Urothelium cell line (cell line): Measurements from ENCODE around the gene GGCT.

Experiments used
- DNase-seq: peaks from one replicate; pipeline ENCODE4 v3.0.0; 2011; ENCODE audit warnings: low spot score, mixed read lengths
- FAIRE-seq: peaks from 2 replicates; lab custom pipeline; 2011; peaks lifted over from hg19 to GRCh38; lab: Jason Lieb, UNC

Gene GGCT

GRCh38 chr7:30479202-30480120, 25.2 kb downstream of the GGCT start:
- no peak for DNase-seq
- no peak for FAIRE-seq

GRCh38 chr7:30478349-30479201, 26.1 kb downstream of the GGCT start, which contains the start of gene NOD1:
TSS of gene NOD1 (minus strand) at chr7:30478784. CDS start at chr7:30456921, 21,863 bp downstream.
- DNase-seq (peak; percentile 94), FAIRE-seq (peak; percentile 9)

GRCh38 chr7:30476459-30477145, 28.0 kb downstream of the GGCT start:
- DNase-seq = no peak
- no peak for FAIRE-seq

GRCh38 chr7:30475580-30475979, 29.0 kb downstream of the GGCT start:
- FAIRE-seq = no peak
- DNase-seq = no peak

GRCh38 chr7:30474893-30475292, 29.7 kb downstream of the GGCT start:
- no peak for DNase-seq
- no peak for FAIRE-seq

- DNase-seq (no peak), FAIRE-seq (no peak)
Measured at GRCh38 chr7:30474485-30474884, 30.1 kb downstream of the GGCT start.

GRCh38 chr7:30473903-30474302, 30.7 kb downstream of the GGCT start:
- no peak for FAIRE-seq
- DNase-seq = no peak

- DNase-seq = no peak
Measured at GRCh38 chr7:30472784-30473775, 31.5 kb downstream of the GGCT start.

GRCh38 chr7:30472081-30472783, 32.4 kb downstream of the GGCT start:
- no peak for DNase-seq
- FAIRE-seq = no peak

More at GRCh38 chr7:30472784-30473775, 31.5 kb downstream of the GGCT start:
- FAIRE-seq = no peak

GRCh38 chr7:30471205-30471604, 33.4 kb downstream of the GGCT start:
- no peak for FAIRE-seq
- DNase-seq = no peak

GRCh38 chr7:30470771-30471170, 33.9 kb downstream of the GGCT start:
- DNase-seq = no peak
- FAIRE-seq = no peak

- DNase-seq (no peak), FAIRE-seq (peak; percentile 58)
Measured at GRCh38 chr7:30470163-30470770, 34.4 kb downstream of the GGCT start.

- DNase-seq (peak; percentile 91), FAIRE-seq (peak; percentile 76)
Measured at GRCh38 chr7:30469303-30469702, 35.3 kb downstream of the GGCT start.

- peak; percentile 66 for FAIRE-seq
- no peak for DNase-seq
Measured at GRCh38 chr7:30468791-30469190, 35.8 kb downstream of the GGCT start.

GRCh38 chr7:30468041-30468440, 36.6 kb downstream of the GGCT start:
- FAIRE-seq (no peak), DNase-seq (no peak)

GRCh38 chr7:30467271-30467670, 37.4 kb downstream of the GGCT start:
- DNase-seq = no peak
- FAIRE-seq = no peak

- no peak for FAIRE-seq
- DNase-seq = no peak
Measured at GRCh38 chr7:30466266-30466665, 38.4 kb downstream of the GGCT start.

- DNase-seq = no peak
- FAIRE-seq = no peak
Measured at GRCh38 chr7:30465811-30466180, 38.8 kb downstream of the GGCT start.
